Activated CD8-positive, alpha-beta memory T cell treated with anti-CD3 and anti-CD28 coated beads for 48 hours (primary cell): ENCODE data around the gene RNPEP.
"Not testable (repeated sequence)": the region's sequence is repeated elsewhere in the genome, so short reads cannot be mapped to it uniquely, and the experiment has no call there.

ENCODE experiments used
- DNase-seq, 3 experiments: peaks; one replicate each; pipeline ENCODE4 v3.0.0-alpha.2; 2020; ENCODE audit warnings: low read depth in 2 of 3, low spot score in 2 of 3

Gene RNPEP, protein sequence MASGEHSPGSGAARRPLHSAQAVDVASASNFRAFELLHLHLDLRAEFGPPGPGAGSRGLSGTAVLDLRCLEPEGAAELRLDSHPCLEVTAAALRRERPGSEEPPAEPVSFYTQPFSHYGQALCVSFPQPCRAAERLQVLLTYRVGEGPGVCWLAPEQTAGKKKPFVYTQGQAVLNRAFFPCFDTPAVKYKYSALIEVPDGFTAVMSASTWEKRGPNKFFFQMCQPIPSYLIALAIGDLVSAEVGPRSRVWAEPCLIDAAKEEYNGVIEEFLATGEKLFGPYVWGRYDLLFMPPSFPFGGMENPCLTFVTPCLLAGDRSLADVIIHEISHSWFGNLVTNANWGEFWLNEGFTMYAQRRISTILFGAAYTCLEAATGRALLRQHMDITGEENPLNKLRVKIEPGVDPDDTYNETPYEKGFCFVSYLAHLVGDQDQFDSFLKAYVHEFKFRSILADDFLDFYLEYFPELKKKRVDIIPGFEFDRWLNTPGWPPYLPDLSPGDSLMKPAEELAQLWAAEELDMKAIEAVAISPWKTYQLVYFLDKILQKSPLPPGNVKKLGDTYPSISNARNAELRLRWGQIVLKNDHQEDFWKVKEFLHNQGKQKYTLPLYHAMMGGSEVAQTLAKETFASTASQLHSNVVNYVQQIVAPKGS

DNA sequence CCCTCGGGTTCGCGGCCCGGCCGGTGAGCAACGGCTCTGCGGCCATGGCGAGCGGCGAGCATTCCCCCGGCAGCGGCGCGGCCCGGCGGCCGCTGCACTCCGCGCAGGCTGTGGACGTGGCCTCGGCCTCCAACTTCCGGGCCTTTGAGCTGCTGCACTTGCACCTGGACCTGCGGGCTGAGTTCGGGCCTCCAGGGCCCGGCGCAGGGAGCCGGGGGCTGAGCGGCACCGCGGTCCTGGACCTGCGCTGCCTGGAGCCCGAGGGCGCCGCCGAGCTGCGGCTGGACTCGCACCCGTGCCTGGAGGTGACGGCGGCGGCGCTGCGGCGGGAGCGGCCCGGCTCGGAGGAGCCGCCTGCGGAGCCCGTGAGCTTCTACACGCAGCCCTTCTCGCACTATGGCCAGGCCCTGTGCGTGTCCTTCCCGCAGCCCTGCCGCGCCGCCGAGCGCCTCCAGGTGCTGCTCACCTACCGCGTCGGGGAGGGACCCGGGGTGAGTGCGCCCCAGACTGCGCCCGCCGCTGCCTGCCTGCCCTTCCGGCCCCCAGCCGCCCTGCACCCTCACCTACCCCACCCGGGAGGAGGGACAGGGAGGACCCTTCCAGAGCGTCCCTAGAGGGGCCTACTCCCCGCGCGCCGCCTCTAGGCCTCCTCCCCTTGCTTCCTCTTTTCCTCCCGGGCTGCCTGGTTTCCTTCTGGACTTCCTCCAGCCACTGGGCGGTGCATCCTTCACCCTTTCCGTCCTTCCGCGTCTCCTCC, at the start of gene RNPEP:
Gene RNPEP (plus strand): TSS at position 26 of the 757 bp plus-strand sequence. CDS start 19 bp downstream, at position 45.
- DNase-seq: peak in 1 of 3 experiments; percentile 57

- no peak for DNase-seq
These were observed 48.5 kb upstream of the RNPEP start for GRCh38 chr1:201933840-201934430.

GRCh38 chr1:201937624-201938213, 44.7 kb upstream of the RNPEP start:
- DNase-seq: no peak

GRCh38 chr1:201938440-201939035, 43.9 kb upstream of the RNPEP start:
- no peak for DNase-seq

DNA sequence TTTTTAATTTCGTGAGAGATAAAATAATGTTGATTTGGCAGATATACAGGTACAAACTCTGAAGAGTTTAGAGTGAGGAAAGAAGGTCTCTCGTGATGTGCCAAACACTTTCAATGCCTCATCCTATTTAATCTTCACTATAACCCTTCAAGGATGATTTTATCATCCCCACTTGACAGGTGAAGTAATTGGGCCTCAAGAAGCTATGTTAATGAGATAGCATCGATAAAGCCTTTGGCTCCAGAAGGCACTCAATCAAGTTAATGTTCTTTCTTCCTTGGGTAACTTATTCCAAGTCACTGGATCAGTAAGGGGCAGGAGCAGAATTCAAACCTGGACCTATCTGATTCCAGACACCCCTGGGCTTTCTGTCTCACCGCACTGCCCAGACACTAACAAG, 43.3 kb upstream of the RNPEP start:
- DNase-seq: no peak

- DNase-seq: no peak
These were observed 42.9 kb upstream of the RNPEP start for GRCh38 chr1:201939574-201939973.

- not testable (repeated sequence) for DNase-seq
These were observed 42.1 kb upstream of the RNPEP start for GRCh38 chr1:201940316-201940715.

GRCh38 chr1:201941420-201942128, 40.9 kb upstream of the RNPEP start:
- DNase-seq: no peak

DNA sequence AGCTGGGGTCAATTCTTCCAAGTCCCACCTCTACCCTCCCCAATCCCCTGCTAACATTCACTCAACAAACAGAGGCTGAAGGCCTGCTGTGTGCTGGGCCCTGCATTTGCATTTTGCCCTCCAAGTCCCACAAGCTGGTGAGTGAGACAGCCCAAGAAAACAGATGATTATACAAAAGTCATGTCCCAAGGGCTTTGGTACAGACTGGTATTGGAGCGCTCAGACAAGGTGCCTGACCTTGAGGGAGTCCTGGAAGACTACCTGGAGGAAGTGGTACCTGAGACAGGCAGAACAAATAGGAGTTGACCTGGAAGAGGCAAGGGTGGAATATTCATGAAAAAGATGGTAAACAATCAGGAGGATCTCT, 40.3 kb upstream of the RNPEP start:
- DNase-seq: no peak

DNA sequence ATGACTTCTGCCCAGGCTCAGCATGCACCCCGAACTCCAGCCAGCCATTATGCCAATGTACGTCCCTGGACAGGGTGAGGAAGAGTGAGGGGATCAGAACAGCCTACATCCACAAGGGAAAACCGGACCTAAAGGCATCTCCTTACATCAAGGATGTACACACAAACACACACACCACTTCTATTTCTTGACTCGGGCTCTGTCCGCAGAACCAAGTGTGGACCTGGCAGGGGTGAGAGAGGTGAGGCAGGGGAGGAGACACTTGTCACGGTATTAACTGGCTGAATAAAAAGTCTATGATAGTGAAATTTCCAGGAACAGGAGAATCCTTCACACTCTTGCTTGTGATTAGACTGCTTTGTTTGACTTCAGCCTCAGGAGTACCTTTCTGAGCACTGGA, 38.4 kb upstream of the RNPEP start:
- no peak for DNase-seq

DNA sequence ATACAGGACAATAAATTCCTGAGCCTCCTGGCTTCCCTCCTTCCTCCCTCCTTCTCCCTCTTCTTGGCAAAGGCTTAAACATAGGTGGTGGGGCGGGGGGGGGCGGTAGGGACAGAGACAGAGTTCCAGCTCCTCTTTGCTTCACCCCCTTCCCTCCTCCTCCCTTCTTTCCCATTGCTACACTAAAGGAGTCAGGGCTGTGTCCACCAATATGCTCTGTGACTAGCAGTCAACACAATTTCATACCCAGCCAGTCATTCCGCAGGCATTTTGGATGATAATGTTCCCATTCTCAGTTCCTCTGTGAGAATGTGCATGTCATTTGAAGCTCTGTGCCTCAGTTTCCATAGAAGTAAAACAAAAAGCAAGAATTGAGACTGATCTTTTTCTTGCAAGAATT, 37.8 kb upstream of the RNPEP start:
- DNase-seq: no peak

GRCh38 chr1:201945157-201945556, 37.3 kb upstream of the RNPEP start:
- no peak for DNase-seq

DNA sequence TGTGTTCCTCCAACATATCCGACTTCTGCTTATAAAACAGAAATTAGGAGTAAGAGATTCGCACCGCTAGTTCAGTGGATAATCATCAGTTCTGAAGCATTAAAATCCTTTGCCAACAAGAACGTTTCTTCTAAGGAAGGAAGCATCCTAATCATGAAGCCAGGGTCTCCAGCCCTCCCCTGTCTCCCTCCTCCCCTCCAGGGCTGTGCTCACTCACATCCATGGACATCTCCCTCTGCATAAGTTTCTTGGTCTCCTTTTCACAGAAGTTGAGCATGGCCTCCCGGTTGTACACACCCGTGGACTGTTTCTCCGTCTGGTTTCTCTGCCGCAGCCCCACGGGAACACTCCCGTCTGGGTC, 36.6 kb upstream of the RNPEP start:
- DNase-seq: no peak

DNA sequence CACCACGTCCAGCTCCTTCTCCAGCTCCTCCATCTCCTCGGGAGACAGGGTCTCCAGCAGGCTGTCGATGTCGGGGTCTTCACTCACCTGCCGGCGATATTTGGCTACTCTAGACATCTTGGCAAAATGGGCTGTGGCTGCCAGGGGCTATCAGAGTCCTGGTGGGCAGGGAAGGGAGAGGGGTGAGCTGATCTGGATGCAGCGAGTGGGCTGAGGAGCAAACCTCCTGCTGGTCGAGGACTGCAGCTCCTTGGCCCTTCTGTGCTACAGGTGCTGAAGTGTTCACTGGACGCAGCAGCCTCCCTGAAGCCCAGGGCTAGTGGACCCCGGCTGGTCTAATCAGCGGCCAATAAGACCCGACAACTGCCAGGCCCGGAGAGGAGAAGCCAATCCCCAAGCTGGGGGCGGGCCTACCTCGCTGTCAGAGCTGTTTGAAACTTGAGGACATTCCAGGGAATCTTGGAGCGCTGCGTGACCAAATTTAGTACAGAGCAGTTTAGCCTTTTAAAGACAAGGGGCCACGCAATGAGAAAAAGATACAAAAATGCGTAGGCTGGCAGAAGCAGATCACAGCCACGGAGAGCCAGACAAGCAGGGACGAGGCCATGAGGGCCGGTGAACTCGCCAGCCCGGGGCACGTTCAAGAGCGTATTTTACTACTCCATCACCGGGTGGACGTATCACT, 36.1 kb upstream of the RNPEP start, which contains the start of gene LMOD1:
Gene LMOD1 (minus strand): TSS at position 325 of the 685 bp plus-strand sequence. CDS start 208 bp downstream, at position 117.
- DNase-seq: no peak

DNA sequence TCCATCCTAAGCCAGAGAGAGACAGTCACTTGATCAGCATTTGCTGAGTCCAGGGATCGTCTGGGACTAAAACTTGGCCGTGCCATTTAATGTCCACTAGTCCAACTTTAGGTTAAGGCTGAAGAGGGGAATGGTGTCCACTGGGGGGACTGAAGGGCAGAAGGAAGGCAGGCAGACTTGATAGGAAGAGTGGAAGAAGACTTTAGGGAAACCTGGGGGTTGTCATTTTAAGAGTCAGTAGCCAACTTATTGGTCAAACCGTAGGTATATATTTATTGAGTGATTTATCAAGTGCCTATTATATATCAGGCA, 34.8 kb upstream of the RNPEP start:
- DNase-seq: no peak

DNA sequence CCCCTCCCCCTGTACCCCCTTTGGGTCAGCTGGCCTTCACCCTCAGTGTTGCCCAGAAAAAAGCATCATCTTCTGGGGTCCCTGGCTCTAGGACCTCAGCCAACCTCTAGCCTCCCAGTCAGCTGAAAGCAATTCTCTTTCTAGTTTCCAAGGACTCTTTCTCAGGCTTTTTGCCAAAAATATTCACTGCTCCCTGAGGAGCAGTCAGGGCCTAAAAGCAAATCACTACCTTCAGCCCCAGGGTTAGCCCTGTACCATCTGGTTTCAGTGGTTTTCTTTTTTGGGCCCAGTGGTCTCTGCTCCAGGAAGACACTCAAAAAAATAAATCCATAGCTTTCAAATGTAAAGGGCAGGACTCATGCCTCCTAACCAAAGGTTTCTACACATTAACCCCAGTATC, 33.0 kb upstream of the RNPEP start:
- DNase-seq: no peak

DNA sequence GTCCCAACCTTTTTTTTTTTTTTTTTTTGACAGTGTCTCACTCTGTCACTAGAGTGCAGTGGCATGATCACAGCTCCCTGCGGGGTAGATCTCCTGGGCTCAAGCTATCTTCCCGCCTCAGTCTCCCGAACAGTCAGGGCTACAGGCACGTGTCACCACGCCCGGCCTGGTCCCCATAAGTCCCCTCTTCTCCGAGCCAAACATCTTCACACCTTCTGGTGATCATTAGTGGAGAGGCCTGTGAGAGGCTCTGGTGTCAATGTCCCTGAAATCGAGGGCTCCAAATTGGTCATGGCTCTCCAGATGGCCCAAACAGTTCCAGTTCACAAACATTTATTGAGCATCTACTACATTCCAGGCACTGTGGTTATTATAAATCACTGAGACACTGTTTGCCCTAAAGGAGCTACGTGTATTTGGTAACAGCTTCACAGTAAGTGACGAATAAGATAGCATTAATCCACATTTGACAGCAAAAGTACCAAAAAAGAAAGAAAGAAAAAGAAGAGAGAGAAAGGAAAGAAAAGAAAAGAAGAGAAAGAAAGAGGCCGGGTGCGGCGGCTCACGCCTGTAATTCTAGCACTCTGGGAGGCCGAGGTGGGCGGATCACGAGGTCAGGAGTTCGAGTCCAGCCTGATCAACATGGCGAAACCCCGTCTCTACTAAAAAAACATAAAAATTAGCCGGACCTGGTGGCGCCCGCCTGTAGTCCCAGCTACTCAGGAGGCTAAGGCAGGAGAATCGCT, 28.0 kb upstream of the RNPEP start:
- peak in 1 of 3 experiments; percentile 7 for DNase-seq

GRCh38 chr1:201955009-201955728, 27.3 kb upstream of the RNPEP start, which contains the start of gene TIMM17A:
Gene TIMM17A, plus strand, starts transcription at chr1:201955503. Its CDS starts 24 bp downstream, at chr1:201955527.
- peak; percentile 79 to 90 (median 81) for DNase-seq
